BE2C (cell line): ENCODE measurements around the gene PCDHGC3.

ENCODE experiments used
- DNase-seq: peaks from one replicate; pipeline ENCODE4 v3.0.0-alpha.2; 2020
- H3K27me3 ChIP-seq: fragments of 250-450 bp; sonication (Bioruptor Pico); 2 replicates; pipeline ENCODE4 v1.5.1; 2020; ENCODE audit warnings: mild to moderate bottlenecking
- H3K36me3 ChIP-seq: fragments of 250-450 bp; sonication (Bioruptor Pico); 2 replicates; pipeline ENCODE4 v1.5.1; 2020; ENCODE audit warnings: mild to moderate bottlenecking
- H3K4me1 ChIP-seq: fragments of 250-450 bp; sonication (Bioruptor Pico); 2 replicates; pipeline ENCODE4 v1.5.1; 2020
- H3K4me3 ChIP-seq: 2 replicates; pipeline ENCODE4 v1.5.1; 2011; ENCODE audit warnings: low read depth, low read length
- H3K9me3 ChIP-seq: fragments of 250-450 bp; sonication (Bioruptor Pico); 2 replicates; pipeline ENCODE4 v1.5.1; 2020
- TF ChIP-seq, protein P1 (sequence below): IDR thresholded peaks from 2 replicates; pipeline ENCODE4 v1.5.1; 2012; ENCODE audit warnings: mild to moderate bottlenecking, low read depth, low read length

PCDHGC3 gene

DNA sequence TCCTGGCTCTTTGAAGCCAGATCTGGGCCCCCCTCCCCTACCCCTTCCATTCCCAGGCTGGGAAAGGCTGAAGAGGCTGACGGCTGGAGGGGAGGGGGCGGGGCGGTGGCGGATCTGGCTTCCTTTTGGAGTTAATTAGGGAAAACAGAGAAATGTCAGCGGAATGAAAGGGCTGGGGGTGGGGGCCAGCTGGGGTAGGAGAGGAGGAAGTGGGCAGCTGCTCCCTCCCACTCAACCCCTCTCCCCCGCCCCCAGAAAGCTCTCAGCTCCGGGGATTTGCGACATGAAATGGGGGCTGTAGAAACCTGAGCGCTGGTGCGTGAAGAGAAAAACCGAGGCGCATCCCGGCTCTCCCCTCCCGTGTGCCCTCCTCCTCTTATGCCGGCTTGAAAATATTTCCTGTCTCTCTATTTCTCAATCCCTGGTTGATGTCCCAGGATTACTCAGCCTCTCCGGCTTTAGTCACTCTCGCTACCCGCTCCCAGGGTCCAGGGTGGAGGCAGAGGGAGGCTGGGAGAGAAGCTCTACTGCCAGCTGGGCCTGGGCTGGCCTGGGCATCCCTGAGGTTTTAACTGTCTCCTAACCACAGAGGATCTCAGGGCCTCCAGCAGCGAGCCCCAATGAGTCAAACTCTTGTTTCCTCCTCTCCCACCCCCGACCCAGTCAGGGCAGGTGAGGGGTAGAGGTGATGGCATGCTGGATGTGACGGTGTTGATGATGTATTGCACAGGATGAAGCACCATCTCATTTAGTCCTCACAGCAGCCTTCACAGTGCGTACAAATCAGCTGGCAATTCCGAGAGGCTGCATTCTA is 33.2 kb downstream of the PCDHGC3 start:
- peaks cover 26% of the 10 kb centered on the region for H3K4me1 ChIP-seq
- TF ChIP-seq, protein P1, sequence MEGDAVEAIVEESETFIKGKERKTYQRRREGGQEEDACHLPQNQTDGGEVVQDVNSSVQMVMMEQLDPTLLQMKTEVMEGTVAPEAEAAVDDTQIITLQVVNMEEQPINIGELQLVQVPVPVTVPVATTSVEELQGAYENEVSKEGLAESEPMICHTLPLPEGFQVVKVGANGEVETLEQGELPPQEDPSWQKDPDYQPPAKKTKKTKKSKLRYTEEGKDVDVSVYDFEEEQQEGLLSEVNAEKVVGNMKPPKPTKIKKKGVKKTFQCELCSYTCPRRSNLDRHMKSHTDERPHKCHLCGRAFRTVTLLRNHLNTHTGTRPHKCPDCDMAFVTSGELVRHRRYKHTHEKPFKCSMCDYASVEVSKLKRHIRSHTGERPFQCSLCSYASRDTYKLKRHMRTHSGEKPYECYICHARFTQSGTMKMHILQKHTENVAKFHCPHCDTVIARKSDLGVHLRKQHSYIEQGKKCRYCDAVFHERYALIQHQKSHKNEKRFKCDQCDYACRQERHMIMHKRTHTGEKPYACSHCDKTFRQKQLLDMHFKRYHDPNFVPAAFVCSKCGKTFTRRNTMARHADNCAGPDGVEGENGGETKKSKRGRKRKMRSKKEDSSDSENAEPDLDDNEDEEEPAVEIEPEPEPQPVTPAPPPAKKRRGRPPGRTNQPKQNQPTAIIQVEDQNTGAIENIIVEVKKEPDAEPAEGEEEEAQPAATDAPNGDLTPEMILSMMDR = no peak
- no peaks in the 10 kb centered on the region for H3K9me3 ChIP-seq
- H3K36me3 ChIP-seq = peaks cover 48% of the 10 kb centered on the region
- DNase-seq = peak; percentile 86
- no peaks in the 10 kb centered on the region for H3K27me3 ChIP-seq
- H3K4me3 ChIP-seq = peak overlapping the region; percentile 42

DNA sequence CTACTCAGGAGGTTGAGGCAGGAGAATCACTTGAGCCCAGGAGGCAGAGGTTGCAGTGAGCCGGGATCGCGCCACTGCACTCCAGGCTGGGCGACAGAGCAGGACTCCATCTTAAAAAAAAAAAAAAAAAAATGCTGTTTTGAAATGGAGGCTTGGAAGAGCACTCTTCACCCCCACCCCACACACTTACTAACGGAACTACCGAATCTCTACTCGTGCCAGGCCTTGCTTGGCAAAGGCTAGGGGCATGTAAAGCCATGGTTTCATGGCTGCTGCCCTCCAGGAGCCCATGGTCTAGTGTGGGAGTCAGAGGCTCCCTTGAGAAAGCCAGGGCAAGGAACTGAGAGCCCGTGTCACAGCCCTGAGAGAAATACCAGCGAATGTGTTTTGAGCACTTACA is 34.4 kb downstream of the PCDHGC3 start:
- H3K9me3 ChIP-seq = no peaks in the 10 kb centered on the region
- no peak for DNase-seq
- no peak overlapping the region for H3K4me3 ChIP-seq
- H3K36me3 ChIP-seq = peaks cover 48% of the 10 kb centered on the region
- TF ChIP-seq, protein P1 = no peak
- peaks cover 33% of the 10 kb centered on the region for H3K4me1 ChIP-seq
- H3K27me3 ChIP-seq = no peaks in the 10 kb centered on the region

DNA sequence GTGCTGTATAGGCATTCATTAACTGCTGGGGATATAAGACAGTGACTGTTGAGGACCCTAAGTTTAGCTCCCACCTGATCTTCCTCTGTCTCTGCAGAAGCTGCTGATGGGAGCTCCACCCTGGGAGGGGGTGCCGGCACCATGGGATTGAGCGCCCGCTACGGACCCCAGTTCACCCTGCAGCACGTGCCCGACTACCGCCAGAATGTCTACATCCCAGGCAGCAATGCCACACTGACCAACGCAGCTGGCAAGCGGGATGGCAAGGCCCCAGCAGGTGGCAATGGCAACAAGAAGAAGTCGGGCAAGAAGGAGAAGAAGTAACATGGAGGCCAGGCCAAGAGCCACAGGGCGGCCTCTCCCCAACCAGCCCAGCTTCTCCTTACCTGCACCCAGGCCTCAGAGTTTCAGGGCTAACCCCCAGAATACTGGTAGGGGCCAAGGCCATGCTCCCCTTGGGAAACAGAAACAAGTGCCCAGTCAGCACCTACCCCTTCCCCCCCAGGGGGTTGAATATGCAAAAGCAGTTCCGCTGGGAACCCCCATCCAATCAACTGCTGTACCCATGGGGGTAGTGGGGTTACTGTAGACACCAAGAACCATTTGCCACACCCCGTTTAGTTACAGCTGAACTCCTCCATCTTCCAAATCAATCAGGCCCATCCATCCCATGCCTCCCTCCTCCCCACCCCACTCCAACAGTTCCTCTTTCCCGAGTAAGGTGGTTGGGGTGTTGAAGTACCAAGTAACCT is 35.3 kb downstream of the PCDHGC3 start:
- H3K4me1 ChIP-seq = peaks cover 33% of the 10 kb centered on the region
- TF ChIP-seq, protein P1 = no peak
- DNase-seq = no peak
- no peaks in the 10 kb centered on the region for H3K9me3 ChIP-seq
- H3K36me3 ChIP-seq = peaks cover 43% of the 10 kb centered on the region
- no peak overlapping the region for H3K4me3 ChIP-seq
- H3K27me3 ChIP-seq = no peaks in the 10 kb centered on the region

DNA sequence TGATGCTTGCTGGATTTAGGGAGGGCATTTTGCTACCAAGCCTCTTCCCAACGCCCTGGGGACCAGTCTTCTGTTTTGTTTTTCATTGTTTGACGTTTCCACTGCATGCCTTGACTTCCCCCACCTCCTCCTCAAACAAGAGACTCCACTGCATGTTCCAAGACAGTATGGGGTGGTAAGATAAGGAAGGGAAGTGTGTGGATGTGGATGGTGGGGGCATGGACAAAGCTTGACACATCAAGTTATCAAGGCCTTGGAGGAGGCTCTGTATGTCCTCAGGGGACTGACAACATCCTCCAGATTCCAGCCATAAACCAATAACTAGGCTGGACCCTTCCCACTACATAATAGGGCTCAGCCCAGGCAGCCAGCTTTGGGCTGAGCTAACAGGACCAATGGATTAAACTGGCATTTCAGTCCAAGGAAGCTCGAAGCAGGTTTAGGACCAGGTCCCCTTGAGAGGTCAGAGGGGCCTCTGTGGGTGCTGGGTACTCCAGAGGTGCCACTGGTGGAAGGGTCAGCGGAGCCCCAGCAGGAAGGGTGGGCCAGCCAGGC is 36.1 kb downstream of the PCDHGC3 start:
- H3K4me1 ChIP-seq = peaks cover 31% of the 10 kb centered on the region
- TF ChIP-seq, protein P1 = no peak
- no peak for DNase-seq
- no peak overlapping the region; the same call in 1 of the 2 replicates for H3K4me3 ChIP-seq
- H3K9me3 ChIP-seq = no peaks in the 10 kb centered on the region
- peaks cover 45% of the 10 kb centered on the region for H3K36me3 ChIP-seq
- H3K27me3 ChIP-seq = no peaks in the 10 kb centered on the region

DNA sequence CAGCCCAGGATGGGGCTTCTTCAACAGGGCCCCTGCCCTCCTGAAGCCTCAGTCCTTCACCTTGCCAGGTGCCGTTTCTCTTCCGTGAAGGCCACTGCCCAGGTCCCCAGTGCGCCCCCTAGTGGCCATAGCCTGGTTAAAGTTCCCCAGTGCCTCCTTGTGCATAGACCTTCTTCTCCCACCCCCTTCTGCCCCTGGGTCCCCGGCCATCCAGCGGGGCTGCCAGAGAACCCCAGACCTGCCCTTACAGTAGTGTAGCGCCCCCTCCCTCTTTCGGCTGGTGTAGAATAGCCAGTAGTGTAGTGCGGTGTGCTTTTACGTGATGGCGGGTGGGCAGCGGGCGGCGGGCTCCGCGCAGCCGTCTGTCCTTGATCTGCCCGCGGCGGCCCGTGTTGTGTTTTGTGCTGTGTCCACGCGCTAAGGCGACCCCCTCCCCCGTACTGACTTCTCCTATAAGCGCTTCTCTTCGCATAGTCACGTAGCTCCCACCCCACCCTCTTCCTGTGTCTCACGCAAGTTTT is 36.7 kb downstream of the PCDHGC3 start:
- H3K4me1 ChIP-seq = peaks cover 25% of the 10 kb centered on the region
- H3K36me3 ChIP-seq = peaks cover 46% of the 10 kb centered on the region
- TF ChIP-seq, protein P1 = peak; percentile 93
- peak overlapping the region; percentile 73 for H3K4me3 ChIP-seq
- DNase-seq = peak; percentile 91
- no peaks in the 10 kb centered on the region for H3K27me3 ChIP-seq
- no peaks in the 10 kb centered on the region for H3K9me3 ChIP-seq
